Endothelial cell of umbilical vein (primary cell): Measurements from ENCODE around the gene PLAC8L1.

Source experiments
- EZH2 ChIP-seq: IDR thresholded peaks from 2 replicates; pipeline ENCODE4 v1.6.1; 2012; ENCODE audit warnings: borderline replicate concordance, low read depth, mild to moderate bottlenecking, moderate library complexity, low read length, inconsistent platforms; ENCODE audit not compliant: severe bottlenecking
- JUN ChIP-seq: IDR thresholded peaks from 2 replicates; pipeline ENCODE4 v1.6.1; 2011; ENCODE audit warnings: borderline replicate concordance, low read depth; ENCODE audit not compliant: insufficient read length, insufficient read depth
- POLR2A ChIP-seq: IDR thresholded peaks from 2 replicates; pipeline ENCODE4 v1.6.1; 2012; ENCODE audit warnings: low read depth, mild to moderate bottlenecking, control low read depth, low read length
- POLR2AphosphoS5 ChIP-seq: IDR thresholded peaks from 2 replicates; pipeline ENCODE4 v1.6.1; 2012; ENCODE audit warnings: low read depth, mild to moderate bottlenecking, control low read depth, low read length, moderate library complexity; ENCODE audit not compliant: insufficient read depth
- TF ChIP-seq, protein P1 (sequence below), 2 donors: IDR thresholded peaks; 1 replicate in 1 of 2; 2 replicates in 1 of 2; pipeline ENCODE4 v1.5.1; 2011; ENCODE audit warnings: low read length in 2 of 2, mild to moderate bottlenecking in 2 of 2, moderate library complexity in 2 of 2, control low read depth in 1 of 2, inconsistent platforms in 1 of 2, low read depth in 1 of 2; ENCODE audit not compliant: insufficient read depth in 1 of 2; ENCODE audit errors: extremely low read depth in 1 of 2

DNA sequence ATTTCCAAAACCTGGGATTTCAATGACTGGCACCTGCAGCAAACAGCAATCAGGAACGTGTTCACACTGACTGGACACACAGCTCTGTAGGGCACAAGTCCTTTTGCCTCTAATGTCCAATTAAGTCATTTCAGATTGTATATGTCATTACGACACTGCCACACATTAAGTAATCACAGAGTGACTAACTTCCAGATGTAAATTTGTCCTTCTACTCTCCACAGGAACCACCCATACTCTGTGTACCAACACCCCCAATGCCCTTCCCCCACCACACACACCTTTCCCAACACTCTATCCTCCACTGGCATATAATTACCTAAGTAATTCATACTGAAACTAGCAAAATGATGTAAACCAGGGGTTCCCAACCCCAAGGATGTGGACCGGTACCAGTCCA lies 46.6 kb upstream of the PLAC8L1 start:
- TF ChIP-seq, protein P1, sequence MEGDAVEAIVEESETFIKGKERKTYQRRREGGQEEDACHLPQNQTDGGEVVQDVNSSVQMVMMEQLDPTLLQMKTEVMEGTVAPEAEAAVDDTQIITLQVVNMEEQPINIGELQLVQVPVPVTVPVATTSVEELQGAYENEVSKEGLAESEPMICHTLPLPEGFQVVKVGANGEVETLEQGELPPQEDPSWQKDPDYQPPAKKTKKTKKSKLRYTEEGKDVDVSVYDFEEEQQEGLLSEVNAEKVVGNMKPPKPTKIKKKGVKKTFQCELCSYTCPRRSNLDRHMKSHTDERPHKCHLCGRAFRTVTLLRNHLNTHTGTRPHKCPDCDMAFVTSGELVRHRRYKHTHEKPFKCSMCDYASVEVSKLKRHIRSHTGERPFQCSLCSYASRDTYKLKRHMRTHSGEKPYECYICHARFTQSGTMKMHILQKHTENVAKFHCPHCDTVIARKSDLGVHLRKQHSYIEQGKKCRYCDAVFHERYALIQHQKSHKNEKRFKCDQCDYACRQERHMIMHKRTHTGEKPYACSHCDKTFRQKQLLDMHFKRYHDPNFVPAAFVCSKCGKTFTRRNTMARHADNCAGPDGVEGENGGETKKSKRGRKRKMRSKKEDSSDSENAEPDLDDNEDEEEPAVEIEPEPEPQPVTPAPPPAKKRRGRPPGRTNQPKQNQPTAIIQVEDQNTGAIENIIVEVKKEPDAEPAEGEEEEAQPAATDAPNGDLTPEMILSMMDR (IDR thresholded peaks at IDR 0.05; ENCODE audit: extremely low read depth in 1 of 2, insufficient read depth in 1 of 2, low read depth in 1 of 2, low read length in 2 of 2) = no peak
- TF ChIP-seq POLR2A (no peak), JUN (no peak), POLR2AphosphoS5 (no peak), EZH2 (no peak)
